ENCODE data around the gene MRPL16. TPM values are rescaled to one million over a fixed set of nuclear protein-coding genes. Genes with fewer than 3 reads are reported as not detected.

The MRPL16 gene
- total RNA-seq, 1 donor from 2014 or later = 27.6 TPM

GRCh38 chr11:59759900-59760299 lies 50.7 kb downstream of the MRPL16 start:
- no peak overlapping the region for H3K27ac Mint-ChIP-seq (ENCODE audit: unreplicated experiment)
- peaks cover 27% of the 10 kb centered on the region for H3K4me1 Mint-ChIP-seq (ENCODE audit: low read depth)

GRCh38 chr11:59758401-59759037 lies 52.1 kb downstream of the MRPL16 start:
- H3K4me1 Mint-ChIP-seq (ENCODE audit: low read depth) = peaks cover 28% of the 10 kb centered on the region
- H3K36me3 Mint-ChIP-seq (ENCODE audit: low read depth) = peaks cover 1% of the 10 kb centered on the region
- no peak for DNase-seq (ENCODE audit: low spot score)
- TF ChIP-seq, protein P1, sequence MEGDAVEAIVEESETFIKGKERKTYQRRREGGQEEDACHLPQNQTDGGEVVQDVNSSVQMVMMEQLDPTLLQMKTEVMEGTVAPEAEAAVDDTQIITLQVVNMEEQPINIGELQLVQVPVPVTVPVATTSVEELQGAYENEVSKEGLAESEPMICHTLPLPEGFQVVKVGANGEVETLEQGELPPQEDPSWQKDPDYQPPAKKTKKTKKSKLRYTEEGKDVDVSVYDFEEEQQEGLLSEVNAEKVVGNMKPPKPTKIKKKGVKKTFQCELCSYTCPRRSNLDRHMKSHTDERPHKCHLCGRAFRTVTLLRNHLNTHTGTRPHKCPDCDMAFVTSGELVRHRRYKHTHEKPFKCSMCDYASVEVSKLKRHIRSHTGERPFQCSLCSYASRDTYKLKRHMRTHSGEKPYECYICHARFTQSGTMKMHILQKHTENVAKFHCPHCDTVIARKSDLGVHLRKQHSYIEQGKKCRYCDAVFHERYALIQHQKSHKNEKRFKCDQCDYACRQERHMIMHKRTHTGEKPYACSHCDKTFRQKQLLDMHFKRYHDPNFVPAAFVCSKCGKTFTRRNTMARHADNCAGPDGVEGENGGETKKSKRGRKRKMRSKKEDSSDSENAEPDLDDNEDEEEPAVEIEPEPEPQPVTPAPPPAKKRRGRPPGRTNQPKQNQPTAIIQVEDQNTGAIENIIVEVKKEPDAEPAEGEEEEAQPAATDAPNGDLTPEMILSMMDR (IDR thresholded peaks at IDR 0.05) = no peak
- no peaks in the 10 kb centered on the region for H3K27me3 Mint-ChIP-seq (ENCODE audit: low read depth)
- no peak overlapping the region for H3K4me3 Mint-ChIP-seq (ENCODE audit: unreplicated experiment)
- no peaks in the 10 kb centered on the region for H3K9me3 Mint-ChIP-seq (ENCODE audit: low read depth)
- no peak overlapping the region for H3K27ac Mint-ChIP-seq (ENCODE audit: unreplicated experiment)

More at GRCh38 chr11:59759900-59760299, 50.7 kb downstream of the MRPL16 start:
- Mint-ChIP-seq H3K36me3 (ENCODE audit: low read depth) (peaks cover 1% of the 10 kb centered on the region), H3K27me3 (ENCODE audit: low read depth) (no peaks in the 10 kb centered on the region), H3K4me3 (ENCODE audit: unreplicated experiment) (no peak overlapping the region), H3K9me3 (ENCODE audit: low read depth) (no peaks in the 10 kb centered on the region)
- TF ChIP-seq, protein P1 (IDR thresholded peaks at IDR 0.05) = no peak
- no peak for DNase-seq (ENCODE audit: low spot score)

DNA sequence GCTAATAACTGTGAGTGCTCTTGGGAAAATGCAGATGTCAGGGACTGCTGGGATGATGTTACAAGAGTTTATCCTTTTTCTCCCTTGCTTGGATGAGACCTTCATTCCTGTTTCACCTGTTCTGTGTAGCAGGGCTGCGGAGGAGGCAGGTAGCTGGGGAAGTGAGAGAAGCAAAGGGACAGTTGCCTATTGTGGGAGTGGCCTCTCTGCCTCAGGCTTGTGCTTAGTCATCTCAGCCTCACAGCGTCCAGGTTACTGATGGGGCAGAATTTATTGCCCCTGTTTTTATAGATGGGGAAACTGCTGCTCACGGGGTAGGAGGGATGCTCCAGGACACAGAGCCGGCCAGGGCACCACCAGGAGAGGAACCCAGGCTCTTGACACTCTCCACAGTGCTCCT lies 53.7 kb downstream of the MRPL16 start:
- H3K4me3 Mint-ChIP-seq (ENCODE audit: unreplicated experiment) = peak overlapping the region; percentile 82
- peaks cover 1% of the 10 kb centered on the region for H3K36me3 Mint-ChIP-seq (ENCODE audit: low read depth)
- H3K9me3 Mint-ChIP-seq (ENCODE audit: low read depth) = no peaks in the 10 kb centered on the region
- peaks cover 28% of the 10 kb centered on the region for H3K4me1 Mint-ChIP-seq (ENCODE audit: low read depth)
- DNase-seq (ENCODE audit: low spot score) = no peak
- no peaks in the 10 kb centered on the region for H3K27me3 Mint-ChIP-seq (ENCODE audit: low read depth)
- TF ChIP-seq, protein P1 (IDR thresholded peaks at IDR 0.05) = no peak
- H3K27ac Mint-ChIP-seq (ENCODE audit: unreplicated experiment) = peak overlapping the region; percentile 46

GRCh38 chr11:59756558-59756840 lies 54.1 kb downstream of the MRPL16 start:
- Mint-ChIP-seq H3K9me3 (ENCODE audit: low read depth) (no peaks in the 10 kb centered on the region), H3K27ac (ENCODE audit: unreplicated experiment) (peak overlapping the region; percentile 25), H3K4me1 (ENCODE audit: low read depth) (peaks cover 28% of the 10 kb centered on the region), H3K4me3 (ENCODE audit: unreplicated experiment) (peak overlapping the region; percentile 82), H3K36me3 (ENCODE audit: low read depth) (peaks cover 1% of the 10 kb centered on the region), H3K27me3 (ENCODE audit: low read depth) (no peaks in the 10 kb centered on the region)
- TF ChIP-seq, protein P1 (IDR thresholded peaks at IDR 0.05) = no peak
- DNase-seq (ENCODE audit: low spot score) = no peak

Other genes with a start within 250 kb of the MRPL16 start
- 47.3 to 48.4 TPM (median 47.6 TPM) in 3 replicates for gene OSBP, start 195.0 kb downstream of the MRPL16 start, total RNA-seq
- 24.5 to 30.4 TPM (median 28.8 TPM) in 3 replicates for gene PATL1, start 141.7 kb downstream of the MRPL16 start, total RNA-seq
- not detected in 3 replicates for gene OR10V1, start 96.9 kb downstream of the MRPL16 start, total RNA-seq
- 14.5 to 22.1 TPM (median 20.3 TPM) in 3 replicates for gene STX3, start 55.4 kb downstream of the MRPL16 start, total RNA-seq
- not detected in 3 replicates for gene CBLIF, start 34.7 kb upstream of the MRPL16 start, total RNA-seq
- gene TCN1, start 55.7 kb upstream of the MRPL16 start, total RNA-seq = not detected in 3 replicates
- not detected in 3 replicates for gene OOSP3, start 68.0 kb upstream of the MRPL16 start, total RNA-seq
- not detected in 3 replicates for gene OOSP1, start 127.7 kb upstream of the MRPL16 start, total RNA-seq
- not detected in 3 replicates for gene OOSP4A, start 153.3 kb upstream of the MRPL16 start, total RNA-seq
- not detected in 3 replicates for gene OOSP4B, start 206.4 kb upstream of the MRPL16 start, total RNA-seq
- not detected in 3 replicates for gene OOSP2, start 229.6 kb upstream of the MRPL16 start, total RNA-seq
- not detected in 3 replicates for gene MS4A3, start 245.9 kb upstream of the MRPL16 start, total RNA-seq